Omental fat pad (tissue), 4 donors: ENCODE results near the gene ATG7. TPM values are rescaled to one million over a fixed set of nuclear protein-coding genes. Genes with fewer than 3 reads are reported as not detected.
"Not testable (repeated sequence)": the region's sequence is repeated elsewhere in the genome, so short reads cannot be mapped to it uniquely, and the experiment has no call there.

Experiments
- ATAC-seq: fragments of 150-250 bp; one replicate; pipeline ENCODE4 v1.9.1; 2016; ENCODE audit warnings: mild to moderate bottlenecking, moderate library complexity; ENCODE audit not compliant: low FRiP score
- DNase-seq: peaks from one replicate; pipeline ENCODE4 v3.0.0-alpha.2; 2019; ENCODE audit warnings: low spot score
- total RNA-seq, 4 donors: library from RNA; depleted of rRNA; stranded (reverse); fragments of >200 nt; gene quantifications; one replicate each; pipeline ENCODE4 v1.1.0, GENCODE V29; 2016
- TF ChIP-seq, protein P1 (sequence below), 3 donors: fragments of 450-650 bp; IDR thresholded peaks; one replicate each; pipeline ENCODE4 v1.5.1; 2016 to 2017; ENCODE audit warnings: antibody characterized with exemption in 3 of 3, mild to moderate bottlenecking in 3 of 3, moderate library complexity in 2 of 3

The ATG7 gene
- total RNA-seq, 4 donors from 2014 or later: 62.9 to 96.7 (median 76.2) TPM

- DNase-seq: no peak
- no peak for ATAC-seq
- TF ChIP-seq, protein P1, sequence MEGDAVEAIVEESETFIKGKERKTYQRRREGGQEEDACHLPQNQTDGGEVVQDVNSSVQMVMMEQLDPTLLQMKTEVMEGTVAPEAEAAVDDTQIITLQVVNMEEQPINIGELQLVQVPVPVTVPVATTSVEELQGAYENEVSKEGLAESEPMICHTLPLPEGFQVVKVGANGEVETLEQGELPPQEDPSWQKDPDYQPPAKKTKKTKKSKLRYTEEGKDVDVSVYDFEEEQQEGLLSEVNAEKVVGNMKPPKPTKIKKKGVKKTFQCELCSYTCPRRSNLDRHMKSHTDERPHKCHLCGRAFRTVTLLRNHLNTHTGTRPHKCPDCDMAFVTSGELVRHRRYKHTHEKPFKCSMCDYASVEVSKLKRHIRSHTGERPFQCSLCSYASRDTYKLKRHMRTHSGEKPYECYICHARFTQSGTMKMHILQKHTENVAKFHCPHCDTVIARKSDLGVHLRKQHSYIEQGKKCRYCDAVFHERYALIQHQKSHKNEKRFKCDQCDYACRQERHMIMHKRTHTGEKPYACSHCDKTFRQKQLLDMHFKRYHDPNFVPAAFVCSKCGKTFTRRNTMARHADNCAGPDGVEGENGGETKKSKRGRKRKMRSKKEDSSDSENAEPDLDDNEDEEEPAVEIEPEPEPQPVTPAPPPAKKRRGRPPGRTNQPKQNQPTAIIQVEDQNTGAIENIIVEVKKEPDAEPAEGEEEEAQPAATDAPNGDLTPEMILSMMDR (IDR thresholded peaks at IDR 0.05): no peak
Observed at GRCh38 chr3:11327619-11328018, 55.4 kb downstream of the ATG7 start.

DNA sequence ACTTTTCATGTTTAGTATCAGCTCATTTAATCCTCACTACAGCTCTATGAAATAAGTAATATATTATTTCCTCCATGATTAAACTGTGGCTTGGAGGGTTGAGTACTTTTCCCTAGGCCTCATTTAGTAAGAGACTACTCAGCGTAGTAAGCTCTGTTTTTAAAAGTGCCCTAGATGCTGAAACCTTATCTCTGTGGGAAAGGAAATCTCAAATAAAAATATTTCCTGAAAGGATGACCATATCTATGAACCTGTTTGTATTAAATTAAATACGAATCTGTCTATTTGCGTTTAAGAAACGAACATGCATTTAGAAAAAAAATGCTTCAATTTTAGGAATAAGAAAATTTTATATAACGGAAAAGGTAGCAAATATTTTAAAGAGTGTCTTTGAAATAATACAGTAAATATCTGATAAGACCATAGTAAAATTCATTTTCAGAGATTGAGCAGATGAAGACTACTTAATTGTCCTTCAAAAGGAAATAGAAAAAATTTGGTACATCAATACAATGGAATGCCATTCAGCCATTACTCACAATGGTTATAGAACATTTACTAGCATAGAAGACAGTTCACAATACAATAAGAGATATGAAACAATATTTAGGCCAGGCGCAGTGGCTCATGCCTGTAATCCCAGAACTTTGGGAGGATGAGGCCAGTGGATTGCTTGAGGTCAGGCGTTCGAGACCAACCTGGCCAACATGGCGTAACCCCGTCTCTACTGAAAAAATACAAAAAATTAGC, 56.2 kb downstream of the ATG7 start:
- TF ChIP-seq, protein P1 (IDR thresholded peaks at IDR 0.05): no peak
- ATAC-seq (no peak), DNase-seq (no peak)

GRCh38 chr3:11329777-11330176, 57.6 kb downstream of the ATG7 start:
- no peak for ATAC-seq
- no peak for DNase-seq
- TF ChIP-seq, protein P1 (IDR thresholded peaks at IDR 0.05): no peak

DNA sequence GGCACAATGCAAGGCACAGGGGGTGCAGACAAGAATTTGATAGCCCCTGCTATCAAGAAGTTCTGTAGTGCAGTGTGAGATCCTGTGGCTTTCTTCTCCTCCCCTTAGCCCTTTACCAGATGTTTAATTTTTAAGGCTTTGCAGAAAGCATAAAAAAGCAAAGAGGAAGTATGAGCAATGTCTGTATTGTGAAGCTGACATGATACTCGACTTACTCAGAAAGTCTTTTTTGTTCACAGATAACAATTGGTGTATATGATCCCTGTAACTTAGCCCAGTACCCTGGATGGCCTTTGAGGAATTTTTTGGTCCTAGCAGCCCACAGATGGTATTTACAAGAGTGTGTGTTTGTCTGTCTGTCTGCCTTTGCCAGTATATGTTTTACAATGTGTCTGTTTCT, 58.9 kb downstream of the ATG7 start:
- DNase-seq (no peak), ATAC-seq (no peak)
- TF ChIP-seq, protein P1 (IDR thresholded peaks at IDR 0.05): no peak

GRCh38 chr3:11335056-11335608, 62.9 kb downstream of the ATG7 start:
- TF ChIP-seq, protein P1 (IDR thresholded peaks at IDR 0.05): peak in 1 of 3 donors; percentile 28
- DNase-seq: no peak
- peak; percentile 55 for ATAC-seq

DNA sequence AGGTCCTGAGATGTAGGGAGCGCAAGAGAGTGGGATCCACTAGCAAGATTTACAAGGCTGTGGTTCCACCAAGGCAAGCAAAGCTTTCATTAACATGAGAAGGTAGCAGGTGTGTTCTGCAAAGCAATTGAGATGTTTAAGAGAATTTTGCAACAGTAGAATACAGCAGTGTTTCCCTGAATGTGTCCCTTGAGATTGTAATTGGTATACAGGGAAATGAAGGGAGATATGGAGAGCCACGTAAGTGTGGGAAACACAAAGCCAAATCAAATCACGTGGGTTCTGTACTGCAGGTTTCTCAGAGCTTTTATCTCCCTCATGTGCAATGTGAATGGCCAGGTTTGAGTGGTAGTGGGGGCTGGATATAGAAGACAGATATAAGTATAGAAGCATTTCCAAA, 67.3 kb downstream of the ATG7 start:
- TF ChIP-seq, protein P1 (IDR thresholded peaks at IDR 0.05): no peak
- DNase-seq: no peak
- no peak for ATAC-seq

GRCh38 chr3:11346416-11346815, 74.2 kb downstream of the ATG7 start:
- ATAC-seq (no peak), DNase-seq (no peak)
- TF ChIP-seq, protein P1 (IDR thresholded peaks at IDR 0.05): no peak

DNA sequence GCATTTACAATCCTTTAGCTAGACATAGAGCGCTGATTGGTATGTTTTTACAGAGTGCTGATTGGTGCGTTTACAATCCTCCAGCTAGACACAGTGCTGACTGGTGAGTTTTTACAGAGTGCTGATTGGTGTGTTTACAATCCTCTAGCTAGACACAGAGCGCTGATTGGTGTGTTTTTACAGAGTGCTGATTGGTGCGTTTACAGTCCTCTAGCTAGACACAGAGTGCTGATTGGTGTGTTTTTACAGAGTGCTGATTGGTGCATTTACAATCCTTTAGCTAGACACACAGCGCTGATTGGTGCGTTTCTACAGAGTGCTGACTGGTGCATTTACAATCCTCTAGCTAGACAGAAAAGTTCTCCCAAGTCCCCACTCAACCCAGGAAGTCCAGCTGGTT, 76.7 kb downstream of the ATG7 start:
- ATAC-seq, DNase-seq: not testable (repeated sequence)
